Subcutaneous abdominal adipose tissue (tissue), 5 donors: ENCODE measurements around the gene VPS4B.

Experiments used
- H3K27ac ChIP-seq: one replicate; pipeline ENCODE4 v1.7.0; 2013; ENCODE audit warnings: low read depth, mild to moderate bottlenecking, inconsistent platforms, low read length, moderate library complexity
- H3K27me3 ChIP-seq, 5 donors: one replicate each; pipeline ENCODE4 v1.7.0; 2013; ENCODE audit warnings: low read length in 5 of 5, inconsistent platforms in 1 of 5; ENCODE audit not compliant: control insufficient read depth in 5 of 5, insufficient read depth in 4 of 5
- H3K36me3 ChIP-seq, 5 donors: one replicate each; pipeline ENCODE4 v1.7.0; 2013; ENCODE audit warnings: low read length in 5 of 5; ENCODE audit not compliant: control insufficient read depth in 5 of 5, insufficient read depth in 5 of 5
- H3K4me1 ChIP-seq, 5 donors: one replicate each; pipeline ENCODE4 v1.7.0; 2013; ENCODE audit warnings: low read length in 5 of 5, mild to moderate bottlenecking in 3 of 5, moderate library complexity in 1 of 5; ENCODE audit not compliant: control insufficient read depth in 5 of 5, insufficient read depth in 5 of 5
- H3K4me3 ChIP-seq, 5 donors: one replicate each; pipeline ENCODE4 v1.7.0; 2013; ENCODE audit warnings: low read length in 5 of 5, low read depth in 1 of 5
- H3K9ac ChIP-seq, 5 donors: one replicate each; pipeline ENCODE4 v1.7.0; 2013; ENCODE audit warnings: low read length in 5 of 5, mild to moderate bottlenecking in 4 of 5, moderate library complexity in 3 of 5
- H3K9me3 ChIP-seq, 5 donors: one replicate each; pipeline ENCODE4 v1.7.0; 2013; ENCODE audit warnings: low read length in 5 of 5; ENCODE audit not compliant: control insufficient read depth in 5 of 5
- donor health status: healthy.
- donor health status: healthy.
- donor health status: healthy.
- donor health status: healthy.
- donor health status: healthy.

The VPS4B gene

GRCh38 chr18:63451799-63452660 is 29.8 kb upstream of the VPS4B start:
- no peak overlapping the region for H3K27ac ChIP-seq
- no peak overlapping the region for H3K9ac ChIP-seq

GRCh38 chr18:63449426-63449825 is 27.1 kb upstream of the VPS4B start:
- H3K36me3 ChIP-seq: no peaks in the 10 kb centered on the region
- no peak overlapping the region for H3K27ac ChIP-seq
- peaks cover 0 to 15% (median 12%) of the 10 kb centered on the region in 5 donors for H3K4me1 ChIP-seq
- no peak overlapping the region for H3K9ac ChIP-seq
- H3K4me3 ChIP-seq: no peak overlapping the region
- H3K9me3 ChIP-seq: no peaks in the 10 kb centered on the region
- H3K27me3 ChIP-seq: no peaks in the 10 kb centered on the region

More at GRCh38 chr18:63451799-63452660, 29.8 kb upstream of the VPS4B start:
- no peaks in the 10 kb centered on the region for H3K9me3 ChIP-seq
- no peaks in the 10 kb centered on the region for H3K27me3 ChIP-seq
- H3K4me3 ChIP-seq: no peak overlapping the region
- no peaks in the 10 kb centered on the region for H3K36me3 ChIP-seq
- peaks cover 0 to 8% (median 6%) of the 10 kb centered on the region in 5 donors for H3K4me1 ChIP-seq

- Histone ChIP-seq H3K4me3 (no peak overlapping the region), H3K9ac (no peak overlapping the region), H3K27me3 (no peaks in the 10 kb centered on the region), H3K27ac (no peak overlapping the region), H3K4me1 (peaks cover 0 to 15% (median 13%) of the 10 kb centered on the region in 5 donors), H3K9me3 (no peaks in the 10 kb centered on the region), H3K36me3 (no peaks in the 10 kb centered on the region)
Observed at GRCh38 chr18:63447066-63447465, 24.8 kb upstream of the VPS4B start.

- Histone ChIP-seq H3K36me3 (no peaks in the 10 kb centered on the region), H3K27ac (no peak overlapping the region), H3K9me3 (no peaks in the 10 kb centered on the region), H3K4me3 (no peak overlapping the region), H3K27me3 (no peaks in the 10 kb centered on the region), H3K4me1 (peaks cover 0 to 13% (median 9%) of the 10 kb centered on the region in 5 donors), H3K9ac (no peak overlapping the region)
Observed at GRCh38 chr18:63446266-63446665, 24.0 kb upstream of the VPS4B start.

GRCh38 chr18:63445037-63445436 is 22.8 kb upstream of the VPS4B start:
- no peaks in the 10 kb centered on the region for H3K9me3 ChIP-seq
- peak overlapping the region in 1 of 5 donors; percentile 43 for H3K9ac ChIP-seq
- no peaks in the 10 kb centered on the region for H3K36me3 ChIP-seq
- no peak overlapping the region for H3K4me3 ChIP-seq
- H3K27ac ChIP-seq: peak overlapping the region; percentile 82
- H3K27me3 ChIP-seq: no peaks in the 10 kb centered on the region
- H3K4me1 ChIP-seq: peaks cover 0 to 16% (median 13%) of the 10 kb centered on the region in 5 donors

GRCh38 chr18:63444580-63444979 is 22.3 kb upstream of the VPS4B start:
- H3K4me1 ChIP-seq: peaks cover 0 to 20% (median 17%) of the 10 kb centered on the region in 5 donors
- H3K27ac ChIP-seq: peak overlapping the region; percentile 82
- H3K36me3 ChIP-seq: no peaks in the 10 kb centered on the region

GRCh38 chr18:63443829-63444228 is 21.6 kb upstream of the VPS4B start:
- Histone ChIP-seq H3K27me3 (no peaks in the 10 kb centered on the region), H3K4me1 (peaks cover 0 to 28% (median 19%) of the 10 kb centered on the region in 5 donors), H3K27ac (peak overlapping the region; percentile 38), H3K4me3 (no peak overlapping the region), H3K36me3 (no peaks in the 10 kb centered on the region), H3K9me3 (no peaks in the 10 kb centered on the region), H3K9ac (no peak overlapping the region)

More at GRCh38 chr18:63444580-63444979, 22.3 kb upstream of the VPS4B start:
- no peaks in the 10 kb centered on the region for H3K9me3 ChIP-seq
- no peaks in the 10 kb centered on the region for H3K27me3 ChIP-seq
- H3K9ac ChIP-seq: peak overlapping the region in 1 of 5 donors; percentile 43
- H3K4me3 ChIP-seq: no peak overlapping the region

- Histone ChIP-seq H3K9me3 (no peaks in the 10 kb centered on the region), H3K36me3 (no peaks in the 10 kb centered on the region), H3K4me1 (peaks cover 0 to 34% (median 24%) of the 10 kb centered on the region in 5 donors), H3K4me3 (no peak overlapping the region), H3K9ac (no peak overlapping the region), H3K27me3 (no peaks in the 10 kb centered on the region), H3K27ac (peak overlapping the region; percentile 17)
Observed at GRCh38 chr18:63440881-63441280, 18.6 kb upstream of the VPS4B start.

GRCh38 chr18:63440219-63440618 is 17.9 kb upstream of the VPS4B start:
- Histone ChIP-seq H3K27ac (peak overlapping the region; percentile 17), H3K4me3 (no peak overlapping the region), H3K9me3 (no peaks in the 10 kb centered on the region), H3K4me1 (peaks cover 0 to 33% (median 22%) of the 10 kb centered on the region in 5 donors), H3K27me3 (no peaks in the 10 kb centered on the region), H3K9ac (peak overlapping the region in 2 of 5 donors; percentile 3 to 54), H3K36me3 (no peaks in the 10 kb centered on the region)

- no peak overlapping the region for H3K9ac ChIP-seq
- H3K27me3 ChIP-seq: no peaks in the 10 kb centered on the region
- H3K9me3 ChIP-seq: no peaks in the 10 kb centered on the region
- H3K4me3 ChIP-seq: no peak overlapping the region
- H3K27ac ChIP-seq: peak overlapping the region; percentile 51
- H3K36me3 ChIP-seq: no peaks in the 10 kb centered on the region
- peaks cover 0 to 26% (median 17%) of the 10 kb centered on the region in 5 donors for H3K4me1 ChIP-seq
Observed at GRCh38 chr18:63439334-63439733, 17.1 kb upstream of the VPS4B start.
